Hematopoietic multipotent progenitor cell treated with erythropoietin and hydrocortisone succinate and interleukin-3 and kit ligand, for 17 days (in vitro differentiated cells): ENCODE data around the gene PANK3.
"Not testable (repeated sequence)": the region's sequence is repeated elsewhere in the genome, so short reads cannot be mapped to it uniquely, and the experiment has no call there.

Source experiments
- DNase-seq: peaks from one replicate; pipeline ENCODE4 v3.0.0-alpha.2; 2015; ENCODE audit warnings: low spot score

Gene PANK3

GRCh38 chr5:168550656-168551055 lies 28.5 kb downstream of the PANK3 start:
- DNase-seq, result no peak

- no peak for DNase-seq
Measured at GRCh38 chr5:168549554-168549953, 29.6 kb downstream of the PANK3 start.

GRCh38 chr5:168537176-168537575 lies 42.0 kb downstream of the PANK3 start:
- no peak for DNase-seq

GRCh38 chr5:168534351-168534750 lies 44.8 kb downstream of the PANK3 start:
- not testable (repeated sequence) for DNase-seq

GRCh38 chr5:168531987-168532864 lies 46.9 kb downstream of the PANK3 start:
- DNase-seq, result no peak

- DNase-seq, result no peak
Measured at GRCh38 chr5:168531191-168531590, 48.0 kb downstream of the PANK3 start.

GRCh38 chr5:168530621-168531150 lies 48.5 kb downstream of the PANK3 start:
- DNase-seq, result no peak

GRCh38 chr5:168529374-168530234 lies 49.6 kb downstream of the PANK3 start:
- no peak for DNase-seq

- no peak for DNase-seq
Measured at GRCh38 chr5:168528521-168529373, 50.4 kb downstream of the PANK3 start, which contains the start of gene FBLL1. Gene FBLL1 (plus strand): TSS chr5:168529305. CDS start chr5:168529505, 200 bp downstream.

GRCh38 chr5:168527756-168528295 lies 51.3 kb downstream of the PANK3 start:
- DNase-seq, result no peak

GRCh38 chr5:168525856-168526255 lies 53.3 kb downstream of the PANK3 start:
- no peak for DNase-seq

- DNase-seq, result no peak
Measured at GRCh38 chr5:168513861-168514428, 65.2 kb downstream of the PANK3 start.

- DNase-seq, result no peak
Measured at GRCh38 chr5:168502563-168503237, 76.5 kb downstream of the PANK3 start.
